Stomach (tissue), 4 donors: Measurements from ENCODE around the gene NFE2L3.

Experiments
- EP300 ChIP-seq: sonication (generic); formaldehyde crosslinking; IDR thresholded peaks from one replicate; pipeline ENCODE4 v1.6.1; 2017; ENCODE audit warnings: antibody characterized with exemption
- POLR2A ChIP-seq, 4 donors: fragments of 450-650 bp; IDR thresholded peaks; one replicate each; pipeline ENCODE4 v1.6.1; 2016; ENCODE audit warnings: antibody characterized with exemption in 4 of 4, control low read depth in 2 of 4, mild to moderate bottlenecking in 1 of 4, moderate library complexity in 1 of 4
- POLR2AphosphoS5 ChIP-seq, 3 donors: sonication (generic); formaldehyde crosslinking; IDR thresholded peaks; one replicate each; pipeline ENCODE4 v1.6.1; 2016; ENCODE audit warnings: antibody characterized with exemption in 3 of 3
- TF ChIP-seq, protein P1 (sequence below), 7 experiments: fragments of 450-650 bp in 4 of 7; fragments of 200-600 bp in 3 of 7; sonication (generic) in 3 of 7; IDR thresholded peaks; one replicate each; pipeline ENCODE4 v1.5.1; 2016 to 2019; ENCODE audit warnings: antibody characterized with exemption in 7 of 7, control low read depth in 2 of 7, mild to moderate bottlenecking in 1 of 7

DNA sequence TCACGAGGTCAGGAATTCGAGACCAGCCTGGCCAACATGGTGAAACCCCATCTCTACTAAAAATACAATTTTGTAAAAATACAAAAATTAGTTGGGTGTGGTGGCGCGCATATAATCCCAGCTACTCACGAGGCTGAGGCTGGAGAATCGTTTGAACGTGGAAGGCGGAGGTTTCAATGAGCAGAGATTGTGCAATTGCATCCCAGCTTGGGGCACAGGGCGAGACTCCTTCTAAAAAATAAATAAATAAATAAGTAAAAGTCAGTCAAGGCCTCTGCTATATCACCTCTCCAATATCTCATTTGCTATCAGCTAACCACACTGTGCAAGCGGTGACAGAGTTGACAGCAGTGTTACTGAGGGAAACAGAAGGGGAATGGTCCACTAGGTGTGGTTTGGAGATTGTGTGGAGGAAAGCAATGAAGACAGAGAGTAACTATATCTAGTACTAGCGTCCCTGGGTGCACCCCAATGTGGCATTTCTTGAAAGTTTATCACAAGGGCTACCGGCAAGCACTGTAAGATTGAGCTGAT, 20.9 kb upstream of the NFE2L3 start:
- TF ChIP-seq, protein P1, sequence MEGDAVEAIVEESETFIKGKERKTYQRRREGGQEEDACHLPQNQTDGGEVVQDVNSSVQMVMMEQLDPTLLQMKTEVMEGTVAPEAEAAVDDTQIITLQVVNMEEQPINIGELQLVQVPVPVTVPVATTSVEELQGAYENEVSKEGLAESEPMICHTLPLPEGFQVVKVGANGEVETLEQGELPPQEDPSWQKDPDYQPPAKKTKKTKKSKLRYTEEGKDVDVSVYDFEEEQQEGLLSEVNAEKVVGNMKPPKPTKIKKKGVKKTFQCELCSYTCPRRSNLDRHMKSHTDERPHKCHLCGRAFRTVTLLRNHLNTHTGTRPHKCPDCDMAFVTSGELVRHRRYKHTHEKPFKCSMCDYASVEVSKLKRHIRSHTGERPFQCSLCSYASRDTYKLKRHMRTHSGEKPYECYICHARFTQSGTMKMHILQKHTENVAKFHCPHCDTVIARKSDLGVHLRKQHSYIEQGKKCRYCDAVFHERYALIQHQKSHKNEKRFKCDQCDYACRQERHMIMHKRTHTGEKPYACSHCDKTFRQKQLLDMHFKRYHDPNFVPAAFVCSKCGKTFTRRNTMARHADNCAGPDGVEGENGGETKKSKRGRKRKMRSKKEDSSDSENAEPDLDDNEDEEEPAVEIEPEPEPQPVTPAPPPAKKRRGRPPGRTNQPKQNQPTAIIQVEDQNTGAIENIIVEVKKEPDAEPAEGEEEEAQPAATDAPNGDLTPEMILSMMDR (IDR thresholded peaks at IDR 0.05): no peak
- TF ChIP-seq EP300: no peak
- no peak for TF ChIP-seq POLR2AphosphoS5 (IDR thresholded peaks at IDR 0.05)
- no peak for TF ChIP-seq POLR2A (IDR thresholded peaks at IDR 0.05)
